ENCODE results near the gene RELN.

DNA sequence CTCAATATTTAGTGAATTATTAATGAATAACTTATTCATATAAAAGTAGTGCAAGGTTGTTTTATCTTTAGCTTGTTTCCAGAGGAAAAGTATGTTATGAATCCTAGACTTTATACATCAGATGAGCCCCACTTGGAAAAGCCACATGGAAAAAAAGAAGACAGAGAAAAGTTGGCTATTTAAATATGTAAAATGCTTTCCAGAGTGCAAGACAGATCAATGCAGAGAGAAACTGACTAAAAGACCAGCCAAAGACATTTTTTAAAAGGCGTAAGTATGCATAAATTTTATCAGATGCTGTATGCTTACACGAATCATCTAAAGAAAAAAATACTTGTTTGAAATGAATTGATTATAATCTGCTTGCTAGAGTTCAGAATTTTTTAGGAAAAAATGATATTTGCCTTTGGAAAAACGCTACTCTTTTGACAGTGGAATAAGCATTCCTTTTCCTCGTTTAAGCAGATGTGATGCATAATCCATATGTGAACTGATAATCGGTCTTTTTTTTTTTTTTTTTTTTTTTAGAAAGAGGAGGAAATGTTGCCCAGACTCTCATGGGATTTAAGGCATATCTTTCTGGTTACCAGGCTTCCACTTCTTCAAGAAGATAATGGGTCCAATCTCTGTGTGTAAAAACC lies 70.7 kb downstream of the RELN start:
- TF ChIP-seq NFYB (CRISPR knock-in tag; conservative IDR thresholded peaks at IDR 0.05; ENCODE audit: low read depth) (no peak), NR3C1 (CRISPR knock-in tag; conservative IDR thresholded peaks at IDR 0.05; ENCODE audit: low read depth) (no peak), JUN (CRISPR knock-in tag; IDR thresholded peaks at IDR 0.05) (no peak), ATF1 (CRISPR knock-in tag; IDR thresholded peaks at IDR 0.05) (no peak), SP1 (CRISPR knock-in tag; conservative IDR thresholded peaks at IDR 0.05) (no peak), KAT7 (CRISPR knock-in tag; IDR thresholded peaks at IDR 0.05; ENCODE audit: borderline replicate concordance) (no peak), ZNF121 (CRISPR knock-in tag; IDR thresholded peaks at IDR 0.05) (no peak), FOXP1 (CRISPR knock-in tag; IDR thresholded peaks at IDR 0.05; ENCODE audit: borderline replicate concordance) (no peak), IRF2 (CRISPR knock-in tag; IDR thresholded peaks at IDR 0.05; ENCODE audit: borderline replicate concordance, low read depth) (no peak), CREB1 (CRISPR knock-in tag; IDR thresholded peaks at IDR 0.05) (no peak), FOXK1 (CRISPR knock-in tag; IDR thresholded peaks at IDR 0.05) (no peak)
- TF ChIP-seq, protein P1, sequence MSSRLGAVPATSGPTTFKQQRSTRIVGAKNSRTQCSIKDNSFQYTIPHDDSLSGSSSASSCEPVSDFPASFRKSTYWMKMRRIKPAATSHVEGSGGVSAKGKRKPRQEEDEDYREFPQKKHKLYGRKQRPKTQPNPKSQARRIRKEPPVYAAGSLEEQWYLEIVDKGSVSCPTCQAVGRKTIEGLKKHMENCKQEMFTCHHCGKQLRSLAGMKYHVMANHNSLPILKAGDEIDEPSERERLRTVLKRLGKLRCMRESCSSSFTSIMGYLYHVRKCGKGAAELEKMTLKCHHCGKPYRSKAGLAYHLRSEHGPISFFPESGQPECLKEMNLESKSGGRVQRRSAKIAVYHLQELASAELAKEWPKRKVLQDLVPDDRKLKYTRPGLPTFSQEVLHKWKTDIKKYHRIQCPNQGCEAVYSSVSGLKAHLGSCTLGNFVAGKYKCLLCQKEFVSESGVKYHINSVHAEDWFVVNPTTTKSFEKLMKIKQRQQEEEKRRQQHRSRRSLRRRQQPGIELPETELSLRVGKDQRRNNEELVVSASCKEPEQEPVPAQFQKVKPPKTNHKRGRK (CRISPR knock-in tag; IDR thresholded peaks at IDR 0.05; ENCODE audit: borderline replicate concordance): no peak
- TF ChIP-seq, protein P2, sequence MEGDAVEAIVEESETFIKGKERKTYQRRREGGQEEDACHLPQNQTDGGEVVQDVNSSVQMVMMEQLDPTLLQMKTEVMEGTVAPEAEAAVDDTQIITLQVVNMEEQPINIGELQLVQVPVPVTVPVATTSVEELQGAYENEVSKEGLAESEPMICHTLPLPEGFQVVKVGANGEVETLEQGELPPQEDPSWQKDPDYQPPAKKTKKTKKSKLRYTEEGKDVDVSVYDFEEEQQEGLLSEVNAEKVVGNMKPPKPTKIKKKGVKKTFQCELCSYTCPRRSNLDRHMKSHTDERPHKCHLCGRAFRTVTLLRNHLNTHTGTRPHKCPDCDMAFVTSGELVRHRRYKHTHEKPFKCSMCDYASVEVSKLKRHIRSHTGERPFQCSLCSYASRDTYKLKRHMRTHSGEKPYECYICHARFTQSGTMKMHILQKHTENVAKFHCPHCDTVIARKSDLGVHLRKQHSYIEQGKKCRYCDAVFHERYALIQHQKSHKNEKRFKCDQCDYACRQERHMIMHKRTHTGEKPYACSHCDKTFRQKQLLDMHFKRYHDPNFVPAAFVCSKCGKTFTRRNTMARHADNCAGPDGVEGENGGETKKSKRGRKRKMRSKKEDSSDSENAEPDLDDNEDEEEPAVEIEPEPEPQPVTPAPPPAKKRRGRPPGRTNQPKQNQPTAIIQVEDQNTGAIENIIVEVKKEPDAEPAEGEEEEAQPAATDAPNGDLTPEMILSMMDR (IDR thresholded peaks at IDR 0.05): no peak
